SK-N-SH (cell line): ENCODE measurements around the gene CSKMT. TPM values are rescaled to one million over a fixed set of nuclear protein-coding genes. Genes with fewer than 3 reads are reported as not detected.

ENCODE experiments used
- CTCF ChIA-PET: fragments of 300-600, 350-600 bp; formaldehyde crosslinking; extraction: SDS; loops from one replicate; lab custom pipeline; 2021; lab: Yijun Ruan, JAX
- POLR2A ChIA-PET: fragments of 350-600 bp; sonication (Branson Sonifier 250); formaldehyde crosslinking; extraction: SDS; loops from one replicate; lab custom pipeline; 2020; ENCODE audit warnings: antibody characterized with exemption, inconsistent platforms; lab: Yijun Ruan, JAX
- DNase-seq: peaks from one replicate; pipeline ENCODE4 v3.0.0; 2012
- H2AFZ ChIP-seq: fragments of 200-600 bp; sonication (generic); 2 replicates; pipeline ENCODE4 v1.8.1; 2016; ENCODE audit warnings: antibody characterized with exemption, mild to moderate bottlenecking, low read depth
- H3F3A ChIP-seq: fragments of 200-600 bp; sonication (generic); replicated peaks from 2 replicates; pipeline ENCODE3; 2016; ENCODE audit warnings: antibody characterized with exemption, mild to moderate bottlenecking; ENCODE audit not compliant: insufficient read depth
- H3K27ac ChIP-seq, 2 experiments: fragments of 200-500 bp in 1 of 2; fragments of 200-600 bp in 1 of 2; sonication (Bioruptor generic) in 1 of 2; sonication (generic), shearing (Covaris generic) in 1 of 2; 2 replicates each; pipeline versions ENCODE4 v1.5.1 to v1.6.1; 2014 to 2016; ENCODE audit warnings: low read depth in 2 of 2, inconsistent platforms in 1 of 2, low read length in 1 of 2, mild to moderate bottlenecking in 1 of 2, mixed read lengths in 1 of 2
- H3K27me3 ChIP-seq: fragments of 200-600 bp; sonication (generic), shearing (Covaris generic); 2 replicates; pipeline ENCODE4 v1.6.1; 2016; ENCODE audit warnings: mixed run types; ENCODE audit not compliant: insufficient read depth
- H3K36me3 ChIP-seq, 2 experiments: fragments of 200-500 bp in 1 of 2; fragments of 200-600 bp in 1 of 2; sonication (Bioruptor generic) in 1 of 2; sonication (generic) in 1 of 2; replicated peaks in 1 of 2; 2 replicates each; pipeline versions ENCODE3 to v1.5.1; 2014 to 2016; ENCODE audit warnings: low read length in 1 of 2, mild to moderate bottlenecking in 1 of 2; ENCODE audit not compliant: insufficient read depth in 2 of 2, control insufficient read depth in 1 of 2
- H3K4me1 ChIP-seq, 2 experiments: fragments of 200-500 bp in 1 of 2; fragments of 200-600 bp in 1 of 2; sonication (Bioruptor generic) in 1 of 2; sonication (generic), shearing (Covaris generic) in 1 of 2; 2 replicates each; pipeline versions ENCODE4 v1.5.1 to v1.6.1; 2014 to 2016; ENCODE audit warnings: low read depth in 1 of 2, low read length in 1 of 2, mixed run types in 1 of 2; ENCODE audit not compliant: insufficient read depth in 2 of 2, control insufficient read depth in 1 of 2
- H3K4me2 ChIP-seq: fragments of 200-600 bp; sonication (generic), shearing (Covaris generic); 2 replicates; pipeline ENCODE4 v1.6.1; 2017; ENCODE audit warnings: mixed run types
- H3K4me3 ChIP-seq, 2 experiments: fragments of 200-500 bp in 1 of 2; fragments of 200-600 bp in 1 of 2; sonication (Bioruptor generic) in 1 of 2; sonication (generic), shearing (Covaris generic) in 1 of 2; 2 replicates each; pipeline versions ENCODE4 v1.5.1 to v1.8.1; 2014 to 2016; ENCODE audit warnings: low read depth in 2 of 2, inconsistent platforms in 1 of 2, low read length in 1 of 2, mild to moderate bottlenecking in 1 of 2, mixed read lengths in 1 of 2, moderate library complexity in 1 of 2
- H3K79me2 ChIP-seq: fragments of 200-600 bp; sonication (generic); 2 replicates; pipeline ENCODE4 v1.8.1; 2017; ENCODE audit warnings: mild to moderate bottlenecking; ENCODE audit not compliant: insufficient read depth
- H3K9ac ChIP-seq: fragments of 200-600 bp; sonication (generic); 2 replicates; pipeline ENCODE4 v1.6.1; 2017; ENCODE audit warnings: mixed run types
- H3K9me2 ChIP-seq: fragments of 200-600 bp; sonication (generic); 2 replicates; pipeline ENCODE4 v1.6.1; 2017; ENCODE audit warnings: mixed run types
- H3K9me3 ChIP-seq: fragments of 200-600 bp; sonication (generic); 2 replicates; pipeline ENCODE4 v1.6.1; 2017; ENCODE audit warnings: mixed run types, mild to moderate bottlenecking, moderate library complexity
- H4K20me1 ChIP-seq: fragments of 200-600 bp; sonication (generic); 2 replicates; pipeline ENCODE4 v1.6.1; 2017; ENCODE audit warnings: mild to moderate bottlenecking, mixed run types; ENCODE audit not compliant: insufficient read depth
- CTCF ChIP-seq: fragments of 200-600 bp; sonication (generic); IDR thresholded peaks from 2 replicates; pipeline ENCODE4 v1.6.1; 2017; ENCODE audit warnings: antibody characterized with exemption, mild to moderate bottlenecking, moderate library complexity
- EZH2phosphoT487 ChIP-seq: fragments of 200-600 bp; sonication (generic); IDR thresholded peaks from 2 replicates; pipeline ENCODE4 v1.6.1; 2017; ENCODE audit warnings: low read depth, mixed run types, mild to moderate bottlenecking, antibody characterized with exemption, moderate library complexity, borderline replicate concordance
- GABPA ChIP-seq: IDR thresholded peaks from 2 replicates; pipeline ENCODE4 v1.4.0; 2012; ENCODE audit warnings: low read depth, mild to moderate bottlenecking
- POLR2AphosphoS5 ChIP-seq: IDR thresholded peaks from 2 replicates; pipeline ENCODE4 v1.6.1; 2012; ENCODE audit warnings: low read depth, low read length
- RAD21 ChIP-seq: IDR thresholded peaks from 2 replicates; pipeline ENCODE4 v1.6.1; 2012; ENCODE audit warnings: mild to moderate bottlenecking, low read length
- TCF12 ChIP-seq: IDR thresholded peaks from 2 replicates; pipeline ENCODE4 v1.4.0; 2012
- TEAD4 ChIP-seq: IDR thresholded peaks from 2 replicates; pipeline ENCODE4 v1.4.0; 2012; ENCODE audit warnings: mild to moderate bottlenecking, borderline replicate concordance; ENCODE audit not compliant: insufficient read depth
- WGBS: methylation state at CpG from one replicate; pipeline ENCODE4 v1.1.6; 2017; ENCODE audit warnings: low lambda C conversion rate; 5-methylcytosine and 5-hydroxymethylcytosine counted together
- polyA plus RNA-seq, 3 experiments: library from polyadenylated mRNA; depleted of rRNA; stranded (reverse); fragments of >200 nt; gene quantifications; 2 replicates each; pipeline ENCODE4 v1.2.3, GENCODE V29; 2012

The CSKMT gene
- polyA plus RNA-seq, 1 of the 3 experiments (the other 2 are of a cell fraction): 11.1 TPM

- H3K9me2 ChIP-seq: no peaks in the 10 kb centered on the region
- H3K9ac ChIP-seq: no peak overlapping the region
- peaks cover 36% of the 10 kb centered on the region for H3F3A ChIP-seq
- no peak for DNase-seq
- no peak overlapping the region; a peak in 1 of 4 replicates for H3K4me3 ChIP-seq
- peaks cover 16 to 19% of the 10 kb centered on the region in 2 experiments for H3K36me3 ChIP-seq
- no peaks in the 10 kb centered on the region for H3K9me3 ChIP-seq
- peak overlapping the region; percentile 64; the same call in 1 of the 2 replicates for H2AFZ ChIP-seq
- peaks cover 12% of the 10 kb centered on the region; the same call in 1 of the 2 replicates for H3K79me2 ChIP-seq
- no peaks in the 10 kb centered on the region for H4K20me1 ChIP-seq
- TF ChIP-seq TEAD4: no peak
- TF ChIP-seq POLR2AphosphoS5: 0 out of 2 replicates have a peak, but pooled peaks have one; percentile 1
- POLR2A ChIA-PET: interaction anchor here (0.5 to 3.3 kb wide), 9 partner anchors 18 to 135 kb away, joined by 3 to 26 read pairs (median 5); partner anchors contain the start of genes C11orf98, CSKMT, HNRNPUL2 and INTS5
- WGBS: 86% methylated on average over 8 of the region's 8 CpGs
- H3K27ac ChIP-seq: peak overlapping the region; percentile 84 to 89
- no peaks in the 10 kb centered on the region for H3K27me3 ChIP-seq
- peak overlapping the region; percentile 73 for H3K4me2 ChIP-seq
- H3K4me1 ChIP-seq: peaks cover 22 to 45% of the 10 kb centered on the region in 2 experiments; a peak in 3 of 4 replicates
- CTCF ChIA-PET: interaction anchor here (1.1 to 6.6 kb wide), 8 partner anchors 12 to 164 kb away, joined by 3 to 48 read pairs (median 4); partner anchors contain the start of genes HNRNPUL2 and TMEM179B
Observed at GRCh38 chr11:62706850-62707247, 41.7 kb downstream of the CSKMT start.

- Histone ChIP-seq H3K4me2 (peak within 1 kb of the TSS; percentile 81), H3K9me3 (no peaks in the 10 kb centered on the region), H3F3A (peaks cover 39% of the 10 kb centered on the region), H3K9me2 (no peaks in the 10 kb centered on the region), H3K36me3 (peaks cover 18 to 23% of the 10 kb centered on the region in 2 experiments), H4K20me1 (no peaks in the 10 kb centered on the region), H3K27ac (peak within 1 kb of the TSS; percentile 84 to 89), H3K79me2 (peaks cover 12% of the 10 kb centered on the region; the same call in 1 of the 2 replicates), H2AFZ (peak within 1 kb of the TSS; percentile 64; the same call in 1 of the 2 replicates), H3K4me1 (peaks cover 22 to 45% of the 10 kb centered on the region in 2 experiments; a peak in 3 of 4 replicates), H3K4me3 (peak within 1 kb of the TSS; percentile 48 to 67), H3K9ac (no peak within 1 kb of the TSS), H3K27me3 (no peaks in the 10 kb centered on the region)
- ChIA-PET POLR2A (interaction anchor here (0.6 to 3.3 kb wide), 8 partner anchors 22 to 997 kb away, joined by 3 to 26 read pairs (median 6); partner anchors contain the start of genes C11orf98, CSKMT, TUT1 and ZBTB3), CTCF (interaction anchor here (1.3 to 6.6 kb wide), 5 partner anchors 13 to 119 kb away, joined by 3 to 48 read pairs (median 5); partner anchors contain the start of gene HNRNPUL2)
- peak; percentile 39 for DNase-seq
- WGBS: 93% methylated on average over 9 of the region's 10 CpGs
- no peak for TF ChIP-seq GABPA
- no peak for TF ChIP-seq CTCF
- no peak for TF ChIP-seq RAD21
- no peak for TF ChIP-seq TCF12
- TF ChIP-seq EZH2phosphoT487: no peak
Observed at GRCh38 chr11:62707277-62707861, 42.3 kb downstream of the CSKMT start, which contains the start of the genes BSCL2 and GNG3. Gene BSCL2, minus strand, starts transcription at chr11:62707424. Its CDS starts 229 bp downstream, at chr11:62707195. Gene GNG3, plus strand, starts transcription at chr11:62707676. Its CDS starts 620 bp downstream, at chr11:62708296.
